Gastrocnemius medialis (tissue), 4 donors: Measurements from ENCODE around the gene KCNAB2.

Experiments used
- POLR2A ChIP-seq, 2 donors: fragments of 450-650 bp; IDR thresholded peaks; one replicate each; pipeline ENCODE4 v1.6.1; 2017; ENCODE audit warnings: antibody characterized with exemption in 2 of 2, mild to moderate bottlenecking in 2 of 2, moderate library complexity in 2 of 2
- TF ChIP-seq, protein P1 (sequence below), 5 experiments: fragments of 450-650 bp in 3 of 5; fragments of 200-600 bp in 2 of 5; sonication (generic) in 2 of 5; IDR thresholded peaks in 4 of 5; conservative IDR thresholded peaks in 1 of 5; 1 replicate in 4 of 5; 2 replicates in 1 of 5; pipeline ENCODE4 v1.5.1; 2016 to 2019; ENCODE audit warnings: antibody characterized with exemption in 5 of 5, mild to moderate bottlenecking in 3 of 5, moderate library complexity in 3 of 5

DNA sequence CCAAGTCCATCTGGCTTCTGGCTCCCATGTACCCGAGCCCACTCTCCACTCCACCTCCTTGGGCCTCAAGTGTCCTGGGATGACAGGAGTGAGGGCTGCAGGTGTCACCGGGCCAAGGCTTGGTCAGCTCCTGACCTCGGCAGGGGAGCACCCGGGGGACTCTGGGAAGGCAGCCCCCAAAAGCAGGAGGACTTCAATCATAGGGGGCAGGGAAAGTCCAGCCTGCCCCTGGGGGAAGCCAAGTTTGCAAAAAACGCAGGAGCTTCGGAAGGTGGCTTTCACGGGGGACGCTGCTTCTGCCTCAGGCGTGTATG lies 56.8 kb downstream of the KCNAB2 start:
- TF ChIP-seq, protein P1, sequence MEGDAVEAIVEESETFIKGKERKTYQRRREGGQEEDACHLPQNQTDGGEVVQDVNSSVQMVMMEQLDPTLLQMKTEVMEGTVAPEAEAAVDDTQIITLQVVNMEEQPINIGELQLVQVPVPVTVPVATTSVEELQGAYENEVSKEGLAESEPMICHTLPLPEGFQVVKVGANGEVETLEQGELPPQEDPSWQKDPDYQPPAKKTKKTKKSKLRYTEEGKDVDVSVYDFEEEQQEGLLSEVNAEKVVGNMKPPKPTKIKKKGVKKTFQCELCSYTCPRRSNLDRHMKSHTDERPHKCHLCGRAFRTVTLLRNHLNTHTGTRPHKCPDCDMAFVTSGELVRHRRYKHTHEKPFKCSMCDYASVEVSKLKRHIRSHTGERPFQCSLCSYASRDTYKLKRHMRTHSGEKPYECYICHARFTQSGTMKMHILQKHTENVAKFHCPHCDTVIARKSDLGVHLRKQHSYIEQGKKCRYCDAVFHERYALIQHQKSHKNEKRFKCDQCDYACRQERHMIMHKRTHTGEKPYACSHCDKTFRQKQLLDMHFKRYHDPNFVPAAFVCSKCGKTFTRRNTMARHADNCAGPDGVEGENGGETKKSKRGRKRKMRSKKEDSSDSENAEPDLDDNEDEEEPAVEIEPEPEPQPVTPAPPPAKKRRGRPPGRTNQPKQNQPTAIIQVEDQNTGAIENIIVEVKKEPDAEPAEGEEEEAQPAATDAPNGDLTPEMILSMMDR (IDR thresholded peaks at IDR 0.05 in 4 of 5, conservative IDR thresholded peaks at IDR 0.05 in 1 of 5) = no peak
- TF ChIP-seq POLR2A (IDR thresholded peaks at IDR 0.05) = no peak
